ENCODE results near the gene NFIX.

DNA sequence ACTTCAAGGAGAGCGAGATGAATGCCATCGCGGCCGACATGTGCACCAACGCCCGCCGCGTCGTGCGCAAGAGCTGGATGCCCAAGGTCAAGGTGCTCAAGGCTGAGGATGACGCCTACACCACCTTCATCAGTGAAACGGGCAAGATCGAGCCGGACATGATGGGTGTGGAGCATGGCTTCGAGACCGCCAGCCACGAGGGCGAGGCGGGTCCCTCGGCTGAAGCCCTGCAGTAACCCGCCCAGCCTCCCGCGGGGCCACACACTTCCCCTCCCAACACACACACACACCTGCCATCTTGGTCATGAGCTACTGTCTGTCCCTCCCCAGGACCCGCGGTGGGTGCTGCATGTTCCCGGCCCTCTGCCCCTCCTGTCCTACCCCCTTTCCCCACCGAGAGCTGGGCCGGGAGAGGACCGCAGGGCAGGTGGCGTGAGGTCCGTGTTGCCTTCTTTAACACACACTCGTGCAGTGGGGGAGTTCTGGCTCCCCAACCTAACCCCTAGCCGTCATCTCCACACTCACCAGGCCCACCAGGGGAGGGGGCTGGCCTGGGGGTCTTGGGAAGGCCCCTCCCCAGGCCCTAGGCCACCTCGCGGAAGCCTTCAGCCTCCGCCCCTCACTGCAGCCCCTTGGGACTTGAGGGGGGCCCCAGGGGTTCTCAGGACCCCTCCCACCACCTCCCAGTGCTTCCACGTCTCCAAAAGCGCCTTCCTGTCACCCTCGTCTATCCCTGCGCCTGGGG is 143.1 kb downstream of the NFIX start:
- TF ChIP-seq, protein P1, sequence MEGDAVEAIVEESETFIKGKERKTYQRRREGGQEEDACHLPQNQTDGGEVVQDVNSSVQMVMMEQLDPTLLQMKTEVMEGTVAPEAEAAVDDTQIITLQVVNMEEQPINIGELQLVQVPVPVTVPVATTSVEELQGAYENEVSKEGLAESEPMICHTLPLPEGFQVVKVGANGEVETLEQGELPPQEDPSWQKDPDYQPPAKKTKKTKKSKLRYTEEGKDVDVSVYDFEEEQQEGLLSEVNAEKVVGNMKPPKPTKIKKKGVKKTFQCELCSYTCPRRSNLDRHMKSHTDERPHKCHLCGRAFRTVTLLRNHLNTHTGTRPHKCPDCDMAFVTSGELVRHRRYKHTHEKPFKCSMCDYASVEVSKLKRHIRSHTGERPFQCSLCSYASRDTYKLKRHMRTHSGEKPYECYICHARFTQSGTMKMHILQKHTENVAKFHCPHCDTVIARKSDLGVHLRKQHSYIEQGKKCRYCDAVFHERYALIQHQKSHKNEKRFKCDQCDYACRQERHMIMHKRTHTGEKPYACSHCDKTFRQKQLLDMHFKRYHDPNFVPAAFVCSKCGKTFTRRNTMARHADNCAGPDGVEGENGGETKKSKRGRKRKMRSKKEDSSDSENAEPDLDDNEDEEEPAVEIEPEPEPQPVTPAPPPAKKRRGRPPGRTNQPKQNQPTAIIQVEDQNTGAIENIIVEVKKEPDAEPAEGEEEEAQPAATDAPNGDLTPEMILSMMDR (IDR thresholded peaks at IDR 0.05) = no peak
- no peak for TF ChIP-seq POLR2A (IDR thresholded peaks at IDR 0.05)
